Measurements from ENCODE around the gene SETDB1. TPM values are rescaled to one million over a fixed set of nuclear protein-coding genes. Genes with fewer than 3 reads are reported as not detected.
"Not testable (repeated sequence)": the region's sequence is repeated elsewhere in the genome, so short reads cannot be mapped to it uniquely, and the experiment has no call there.

The SETDB1 gene
- total and polyA plus RNA-seq, 2 experiments from 2014 or later: 9.7 to 21.4 TPM

DNA sequence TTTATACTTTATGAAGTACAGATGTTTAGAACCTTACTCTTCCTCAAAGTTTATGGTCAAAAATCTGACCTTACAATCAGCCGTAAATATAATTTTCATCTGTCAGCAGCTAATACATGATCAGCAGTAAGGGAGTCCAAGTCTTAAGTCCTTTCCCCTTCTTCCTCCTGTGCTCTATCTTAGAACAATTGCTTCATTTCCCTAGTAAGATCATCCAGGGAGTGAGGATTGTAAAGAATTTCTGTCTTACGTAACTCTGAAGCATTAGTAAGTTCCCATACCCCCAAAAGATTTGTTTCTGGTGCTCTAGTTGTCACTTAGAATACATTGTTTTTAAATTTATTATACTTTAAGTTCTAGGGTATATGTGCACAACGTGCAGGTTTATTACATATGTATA, 2.1 kb downstream of the SETDB1 start:
- no peak overlapping the region for H3K27ac ChIP-seq
- peak; percentile 33 for DNase-seq
- no peak overlapping the region for H3K4me2 ChIP-seq (ENCODE audit: unreplicated experiment)
- no peaks in the 10 kb centered on the region for H3K9me3 ChIP-seq (ENCODE audit: low read depth)
- no peak for TF ChIP-seq EZH2 (IDR thresholded peaks at IDR 0.05; ENCODE audit: insufficient read depth, poor library complexity, severe bottlenecking)
- no peak for TF ChIP-seq EZH2phosphoT487 (IDR thresholded peaks at IDR 0.05; ENCODE audit: insufficient read depth, low read depth)
- no peaks in the 10 kb centered on the region for H3K9me2 ChIP-seq (ENCODE audit: insufficient read depth)
- H3K79me2 ChIP-seq (ENCODE audit: insufficient read depth): peaks cover 53% of the 10 kb centered on the region
- 83 to 86% methylated on average over 3 of the region's 3 CpGs for WGBS, 2 experiments (ENCODE audit: low coverage in 1 of 2, low lambda C conversion rate in 2 of 2, missing lambda C conversion rate in 2 of 2)
- H4K20me1 ChIP-seq (ENCODE audit: insufficient read depth): no peaks in the 10 kb centered on the region
- 0 out of 2 replicates have a peak, but pooled peaks cover under 1% of the 10 kb centered on the region for H3F3A ChIP-seq (ENCODE audit: insufficient read depth)
- peaks cover 39% of the 10 kb centered on the region for H3K36me3 ChIP-seq (ENCODE audit: low read depth)
- in situ Hi-C loops (cut with MboI): no loop called here
- no peaks in the 10 kb centered on the region for H3K4me1 ChIP-seq (ENCODE audit: insufficient read depth)
- H2AFZ ChIP-seq: no peak overlapping the region
- no peak overlapping the region for H3K4me3 ChIP-seq
- no peak overlapping the region for H3K9ac ChIP-seq
- H3K27me3 ChIP-seq (replicated peaks; ENCODE audit: insufficient read depth): no peaks in the 10 kb centered on the region

DNA sequence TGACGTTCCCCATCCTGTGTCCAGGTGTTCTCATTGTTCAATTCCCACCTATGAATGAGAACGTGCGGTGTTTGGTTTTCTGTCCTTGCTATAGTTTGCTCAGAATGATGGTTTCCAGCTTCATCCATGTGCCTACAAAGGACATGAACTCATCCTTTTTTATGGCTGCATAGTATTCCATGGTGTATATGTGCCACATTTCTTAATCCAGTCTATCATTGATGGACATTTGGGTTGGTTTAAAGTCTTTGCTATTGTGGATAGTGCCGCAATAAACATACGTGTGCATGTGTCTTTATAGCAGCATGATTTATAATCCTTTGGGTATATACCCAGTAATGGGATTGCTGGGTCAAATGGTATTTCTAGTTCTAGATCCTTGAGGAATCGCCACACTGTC, 2.6 kb downstream of the SETDB1 start:
- H4K20me1 ChIP-seq (ENCODE audit: insufficient read depth); H3K4me3 ChIP-seq; H3K4me1 ChIP-seq (ENCODE audit: insufficient read depth); H3K9me2 ChIP-seq (ENCODE audit: insufficient read depth); DNase-seq; H3F3A ChIP-seq (ENCODE audit: insufficient read depth); H3K4me2 ChIP-seq (ENCODE audit: unreplicated experiment); H3K9me3 ChIP-seq (ENCODE audit: low read depth); H3K27ac ChIP-seq; in situ Hi-C loops (cut with MboI); H3K9ac ChIP-seq; H2AFZ ChIP-seq; H3K27me3 ChIP-seq (replicated peaks; ENCODE audit: insufficient read depth): not testable (repeated sequence)
- Histone ChIP-seq H3K79me2 (ENCODE audit: insufficient read depth) (peaks cover 53% of the 10 kb centered on the region), H3K36me3 (ENCODE audit: low read depth) (peaks cover 40% of the 10 kb centered on the region)
- WGBS, 2 experiments (ENCODE audit: low coverage in 1 of 2, low lambda C conversion rate in 2 of 2, missing lambda C conversion rate in 2 of 2): 95% methylated on average over 6 of the region's 6 CpGs

GRCh38 chr1:150931773-150932172, 5.6 kb downstream of the SETDB1 start:
- TF ChIP-seq EZH2 (IDR thresholded peaks at IDR 0.05; ENCODE audit: insufficient read depth, poor library complexity, severe bottlenecking): no peak
- no peak for TF ChIP-seq EZH2phosphoT487 (IDR thresholded peaks at IDR 0.05; ENCODE audit: insufficient read depth, low read depth)
- Histone ChIP-seq H3K9me2 (ENCODE audit: insufficient read depth) (no peaks in the 10 kb centered on the region), H3K4me1 (ENCODE audit: insufficient read depth) (no peaks in the 10 kb centered on the region), H3K9ac (no peak overlapping the region), H2AFZ (no peak overlapping the region), H3K27me3 (replicated peaks; ENCODE audit: insufficient read depth) (no peaks in the 10 kb centered on the region), H3K4me3 (no peak overlapping the region), H4K20me1 (ENCODE audit: insufficient read depth) (no peaks in the 10 kb centered on the region), H3F3A (ENCODE audit: insufficient read depth) (no peaks in the 10 kb centered on the region), H3K4me2 (ENCODE audit: unreplicated experiment) (no peak overlapping the region), H3K36me3 (ENCODE audit: low read depth) (peaks cover 51% of the 10 kb centered on the region), H3K9me3 (ENCODE audit: low read depth) (no peaks in the 10 kb centered on the region), H3K27ac (no peak overlapping the region), H3K79me2 (ENCODE audit: insufficient read depth) (peaks cover 71% of the 10 kb centered on the region)
- 100% methylated on average over 1 of the region's 1 CpG for WGBS, 2 experiments (ENCODE audit: low coverage in 1 of 2, low lambda C conversion rate in 2 of 2, missing lambda C conversion rate in 2 of 2)
- in situ Hi-C loops (cut with MboI): no loop called here
- DNase-seq: peak; percentile 44

DNA sequence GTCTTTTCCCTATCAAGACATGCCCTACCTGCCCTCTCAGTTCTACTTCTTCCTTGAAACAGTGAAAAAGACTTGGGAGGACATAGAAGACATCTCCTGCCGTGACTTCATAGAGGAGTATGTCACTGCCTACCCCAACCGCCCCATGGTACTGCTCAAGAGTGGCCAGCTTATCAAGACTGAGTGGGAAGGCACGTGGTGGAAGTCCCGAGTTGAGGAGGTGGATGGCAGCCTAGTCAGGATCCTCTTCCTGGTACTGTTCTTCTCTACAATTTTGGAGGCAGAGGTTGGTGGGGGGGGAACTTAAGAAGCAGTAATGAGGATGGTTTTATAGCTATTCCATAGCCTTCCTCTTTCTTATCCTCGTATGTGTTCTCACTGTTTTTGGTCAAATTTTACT, 18.7 kb downstream of the SETDB1 start:
- Histone ChIP-seq H3K4me3 (no peak overlapping the region), H3K9me2 (ENCODE audit: insufficient read depth) (no peaks in the 10 kb centered on the region), H3K79me2 (ENCODE audit: insufficient read depth) (no peaks in the 10 kb centered on the region), H3K9ac (no peak overlapping the region), H3F3A (ENCODE audit: insufficient read depth) (no peaks in the 10 kb centered on the region), H3K36me3 (ENCODE audit: low read depth) (peaks cover 57% of the 10 kb centered on the region), H3K4me1 (ENCODE audit: insufficient read depth) (no peaks in the 10 kb centered on the region), H3K27ac (no peak overlapping the region), H3K27me3 (replicated peaks; ENCODE audit: insufficient read depth) (no peaks in the 10 kb centered on the region), H3K4me2 (ENCODE audit: unreplicated experiment) (no peak overlapping the region), H2AFZ (no peak overlapping the region), H4K20me1 (ENCODE audit: insufficient read depth) (no peaks in the 10 kb centered on the region), H3K9me3 (ENCODE audit: low read depth) (no peaks in the 10 kb centered on the region)
- in situ Hi-C loops (cut with MboI): no loop called here
- no peak for DNase-seq
- WGBS, 2 experiments (ENCODE audit: low coverage in 1 of 2, low lambda C conversion rate in 2 of 2, missing lambda C conversion rate in 2 of 2): 78 to 80% methylated on average over 5 of the region's 5 CpGs
- TF ChIP-seq EZH2 (IDR thresholded peaks at IDR 0.05; ENCODE audit: insufficient read depth, poor library complexity, severe bottlenecking) (no peak), EZH2phosphoT487 (IDR thresholded peaks at IDR 0.05; ENCODE audit: insufficient read depth, low read depth) (no peak)

GRCh38 chr1:150954708-150955107, 28.5 kb downstream of the SETDB1 start:
- no peak overlapping the region for H2AFZ ChIP-seq
- in situ Hi-C loops (cut with MboI): no loop called here
- no peak overlapping the region for H3K9ac ChIP-seq
- H3K4me1 ChIP-seq (ENCODE audit: insufficient read depth): no peaks in the 10 kb centered on the region
- no peaks in the 10 kb centered on the region for H3F3A ChIP-seq (ENCODE audit: insufficient read depth)
- 94 to 98% methylated on average over 3 of the region's 3 CpGs for WGBS, 2 experiments (ENCODE audit: low coverage in 1 of 2, low lambda C conversion rate in 2 of 2, missing lambda C conversion rate in 2 of 2)
- H4K20me1 ChIP-seq (ENCODE audit: insufficient read depth): no peaks in the 10 kb centered on the region
- H3K36me3 ChIP-seq (ENCODE audit: low read depth): peaks cover 37% of the 10 kb centered on the region
- DNase-seq: no peak
- H3K79me2 ChIP-seq (ENCODE audit: insufficient read depth): no peaks in the 10 kb centered on the region
- no peak overlapping the region for H3K27ac ChIP-seq
- no peaks in the 10 kb centered on the region for H3K9me3 ChIP-seq (ENCODE audit: low read depth)
- no peaks in the 10 kb centered on the region for H3K9me2 ChIP-seq (ENCODE audit: insufficient read depth)
- H3K4me3 ChIP-seq: no peak overlapping the region
- H3K27me3 ChIP-seq (replicated peaks; ENCODE audit: insufficient read depth): no peaks in the 10 kb centered on the region
- TF ChIP-seq EZH2 (IDR thresholded peaks at IDR 0.05; ENCODE audit: insufficient read depth, poor library complexity, severe bottlenecking): no peak
- no peak for TF ChIP-seq EZH2phosphoT487 (IDR thresholded peaks at IDR 0.05; ENCODE audit: insufficient read depth, low read depth)
- H3K4me2 ChIP-seq (ENCODE audit: unreplicated experiment): no peak overlapping the region

Measured in GM23248 (cell line).